ENCODE measurements around the gene GLB1L.
A peak's percentile ranks its signal among the peaks of the same experiment; 100 is the strongest.
"Not testable (repeated sequence)": the region's sequence is repeated elsewhere in the genome, so short reads cannot be mapped to it uniquely, and the experiment has no call there.

GLB1L gene

DNA sequence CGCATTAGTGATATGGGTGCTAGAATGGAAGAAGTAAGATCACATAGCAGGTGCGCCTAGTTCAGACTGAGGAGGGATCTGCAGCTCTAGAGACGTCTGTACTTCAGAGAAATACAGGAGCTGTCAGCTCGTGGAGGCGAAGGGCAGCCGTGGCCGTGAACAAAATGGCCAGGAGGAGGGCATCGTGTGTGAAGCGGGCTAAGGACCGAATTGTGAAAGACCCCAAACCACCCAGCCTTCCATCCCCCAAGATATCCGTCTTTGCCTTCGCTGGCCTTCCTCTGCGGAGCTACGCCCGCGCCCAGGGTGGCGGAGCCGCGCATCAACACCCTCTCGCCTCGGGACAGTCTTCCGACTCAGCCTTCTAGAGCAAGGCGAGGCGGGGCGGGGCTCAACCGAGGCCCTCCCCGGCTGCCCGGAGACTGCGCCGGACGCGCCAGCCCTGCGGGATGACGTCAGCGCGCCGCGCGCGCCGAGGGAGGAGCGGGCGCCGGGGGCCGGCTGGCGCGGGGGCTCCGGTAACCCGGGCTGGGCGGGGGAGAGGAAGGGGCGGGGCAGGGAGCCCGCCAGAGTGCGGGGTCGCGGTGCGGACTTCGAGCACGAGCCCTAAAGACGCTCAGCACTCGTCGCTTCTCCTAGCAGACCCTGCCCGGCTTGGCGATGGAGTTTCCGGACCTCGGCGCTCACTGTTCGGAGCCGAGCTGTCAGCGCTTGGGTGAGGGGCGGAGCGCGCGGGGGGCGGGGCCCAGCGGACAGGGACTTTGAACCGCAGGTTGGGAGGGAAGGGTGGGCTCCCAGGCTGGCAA, 38.7 kb downstream of the GLB1L start, which contains the start of gene ZFAND2B:
Gene ZFAND2B, plus strand, starts transcription at position 455 of the 806 bp plus-strand sequence. Its CDS starts 206 bp downstream, at position 661.
- no peaks in the 10 kb centered on the region for H3K27me3 ChIP-seq (replicated peaks)
- in situ Hi-C loops (cut with HindIII; ENCODE audit: low pct_ligation_motif_present, low sequenced_read_pairs): no loop called here
- TF ChIP-seq, protein P1, sequence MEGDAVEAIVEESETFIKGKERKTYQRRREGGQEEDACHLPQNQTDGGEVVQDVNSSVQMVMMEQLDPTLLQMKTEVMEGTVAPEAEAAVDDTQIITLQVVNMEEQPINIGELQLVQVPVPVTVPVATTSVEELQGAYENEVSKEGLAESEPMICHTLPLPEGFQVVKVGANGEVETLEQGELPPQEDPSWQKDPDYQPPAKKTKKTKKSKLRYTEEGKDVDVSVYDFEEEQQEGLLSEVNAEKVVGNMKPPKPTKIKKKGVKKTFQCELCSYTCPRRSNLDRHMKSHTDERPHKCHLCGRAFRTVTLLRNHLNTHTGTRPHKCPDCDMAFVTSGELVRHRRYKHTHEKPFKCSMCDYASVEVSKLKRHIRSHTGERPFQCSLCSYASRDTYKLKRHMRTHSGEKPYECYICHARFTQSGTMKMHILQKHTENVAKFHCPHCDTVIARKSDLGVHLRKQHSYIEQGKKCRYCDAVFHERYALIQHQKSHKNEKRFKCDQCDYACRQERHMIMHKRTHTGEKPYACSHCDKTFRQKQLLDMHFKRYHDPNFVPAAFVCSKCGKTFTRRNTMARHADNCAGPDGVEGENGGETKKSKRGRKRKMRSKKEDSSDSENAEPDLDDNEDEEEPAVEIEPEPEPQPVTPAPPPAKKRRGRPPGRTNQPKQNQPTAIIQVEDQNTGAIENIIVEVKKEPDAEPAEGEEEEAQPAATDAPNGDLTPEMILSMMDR (IDR thresholded peaks at IDR 0.05; ENCODE audit: low read depth, low read length, missing control alignments): peak; percentile 18
- H3K36me3 ChIP-seq (replicated peaks): peaks cover 7% of the 10 kb centered on the region
- DNase-seq: peak; percentile 85
- H3K27ac ChIP-seq: peak within 1 kb of the TSS; percentile 51
- H3K4me3 ChIP-seq (ENCODE audit: low read depth, low read length): peak within 1 kb of the TSS; percentile 75

DNA sequence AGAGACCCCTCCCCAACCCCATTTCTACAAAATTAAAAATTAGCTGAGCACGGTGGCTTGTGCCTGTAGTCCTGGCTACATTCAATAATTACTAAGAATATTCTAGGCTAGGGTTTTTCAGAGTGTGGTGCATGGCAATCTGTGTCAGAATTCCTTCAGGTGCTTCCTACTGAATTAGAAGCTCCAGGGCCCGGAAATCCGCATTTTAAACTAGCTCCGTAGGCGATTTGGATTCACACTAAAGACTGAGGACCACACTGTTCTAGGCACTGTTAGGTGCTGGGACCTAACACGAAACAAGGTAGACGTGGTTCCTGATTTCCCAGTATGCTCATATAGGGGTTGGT, 39.3 kb downstream of the GLB1L start:
- Histone ChIP-seq H3K27me3 (replicated peaks) (no peaks in the 10 kb centered on the region), H3K4me3 (ENCODE audit: low read depth, low read length) (peak overlapping the region; percentile 75), H3K27ac (no peak overlapping the region), H3K36me3 (replicated peaks) (peaks cover 7% of the 10 kb centered on the region)
- no peak for DNase-seq
- in situ Hi-C loops (cut with HindIII; ENCODE audit: low pct_ligation_motif_present, low sequenced_read_pairs): no loop called here
- TF ChIP-seq, protein P1 (IDR thresholded peaks at IDR 0.05; ENCODE audit: low read depth, low read length, missing control alignments): no peak

DNA sequence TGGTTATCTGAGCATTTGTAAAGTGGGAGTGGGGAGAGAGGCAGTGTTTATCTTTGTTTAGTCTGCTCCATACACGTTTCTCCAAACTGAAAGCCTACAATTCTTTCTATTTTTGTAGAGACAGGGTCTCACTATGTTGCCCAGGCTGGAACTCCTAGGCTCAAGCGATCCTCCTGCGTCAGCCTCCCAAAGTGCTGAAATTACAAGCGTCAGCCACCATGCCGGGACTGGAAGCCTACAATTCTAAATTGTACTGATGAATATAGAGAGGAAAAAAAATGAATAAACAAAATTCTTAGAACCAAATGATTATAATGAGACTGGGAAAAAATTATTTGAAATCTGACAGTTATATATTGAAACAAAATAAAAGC, 40.1 kb downstream of the GLB1L start:
- Histone ChIP-seq H3K4me3 (ENCODE audit: low read depth, low read length) (no peak overlapping the region), H3K36me3 (replicated peaks) (peaks cover 7% of the 10 kb centered on the region), H3K27ac (no peak overlapping the region), H3K27me3 (replicated peaks) (no peaks in the 10 kb centered on the region)
- no peak for DNase-seq
- in situ Hi-C loops (cut with HindIII; ENCODE audit: low pct_ligation_motif_present, low sequenced_read_pairs): no loop called here
- TF ChIP-seq, protein P1 (IDR thresholded peaks at IDR 0.05; ENCODE audit: low read depth, low read length, missing control alignments): no peak

DNA sequence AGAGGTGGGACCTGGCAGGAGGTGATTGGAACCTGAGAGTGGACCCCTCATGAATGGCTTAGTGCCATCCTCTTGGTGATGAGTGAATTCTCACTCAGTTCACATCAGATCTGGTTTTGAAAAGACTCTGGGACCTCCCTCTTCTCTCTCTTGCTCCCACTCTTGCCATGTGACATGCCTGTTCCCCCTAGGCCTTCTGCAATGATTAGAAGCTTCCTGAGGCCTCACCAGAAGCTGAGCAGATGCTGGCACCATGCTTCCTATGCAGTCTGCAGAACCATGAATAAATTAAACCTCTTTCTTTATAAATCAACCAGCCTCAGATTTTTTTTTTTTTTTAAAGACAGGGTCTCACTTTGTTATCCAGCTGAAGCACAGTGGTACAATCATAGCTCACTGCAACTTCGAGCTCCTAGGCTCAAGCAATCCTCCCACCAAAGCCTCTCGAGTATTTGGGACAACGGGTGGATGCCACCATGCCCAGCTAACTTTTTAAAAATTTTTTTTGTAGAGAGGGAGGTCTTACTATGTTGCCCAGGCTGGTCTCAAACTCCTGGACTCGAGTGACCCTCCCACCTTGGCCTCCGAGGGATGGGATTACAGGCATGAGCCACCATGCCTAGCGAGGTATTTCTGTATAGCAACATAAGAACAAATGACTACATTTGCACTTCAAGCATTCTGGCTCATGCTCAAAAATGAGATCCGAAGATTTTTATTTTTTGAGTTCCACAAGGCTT, 40.6 kb downstream of the GLB1L start:
- in situ Hi-C loops (cut with HindIII; ENCODE audit: low pct_ligation_motif_present, low sequenced_read_pairs): no loop called here
- no peaks in the 10 kb centered on the region for H3K27me3 ChIP-seq (replicated peaks)
- TF ChIP-seq, protein P1 (IDR thresholded peaks at IDR 0.05; ENCODE audit: low read depth, low read length, missing control alignments): no peak

DNA sequence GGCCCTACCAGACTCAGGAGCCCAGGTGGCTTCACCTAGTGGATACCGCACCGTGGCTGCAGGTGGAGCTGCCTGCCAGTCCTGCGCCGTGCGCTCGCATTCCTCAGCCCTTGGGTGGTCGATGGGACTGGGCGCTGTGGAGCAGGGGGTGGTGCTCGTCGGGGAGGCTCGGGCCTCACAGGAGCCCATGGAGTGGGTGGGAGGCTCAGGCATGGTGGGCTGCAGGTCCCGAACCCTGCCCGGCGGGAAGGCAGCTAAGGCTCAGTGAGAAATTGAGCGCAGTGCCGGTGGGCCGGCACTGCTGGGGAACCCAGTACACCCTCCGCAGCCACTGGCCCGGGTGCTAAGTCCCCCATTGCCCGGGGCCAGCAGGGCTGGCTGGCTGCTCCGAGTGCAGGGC, 43.9 kb downstream of the GLB1L start:
- in situ Hi-C loops (cut with HindIII; ENCODE audit: low pct_ligation_motif_present, low sequenced_read_pairs); H3K4me3 ChIP-seq (ENCODE audit: low read depth, low read length); DNase-seq; H3K36me3 ChIP-seq (replicated peaks); H3K27me3 ChIP-seq (replicated peaks); H3K27ac ChIP-seq: not testable (repeated sequence)

More for the DNA sequence above, 40.6 kb downstream of the GLB1L start:
- Histone ChIP-seq H3K4me3 (ENCODE audit: low read depth, low read length) (no peak overlapping the region), H3K36me3 (replicated peaks) (peaks cover 7% of the 10 kb centered on the region), H3K27ac (no peak overlapping the region)
- no peak for DNase-seq

DNA sequence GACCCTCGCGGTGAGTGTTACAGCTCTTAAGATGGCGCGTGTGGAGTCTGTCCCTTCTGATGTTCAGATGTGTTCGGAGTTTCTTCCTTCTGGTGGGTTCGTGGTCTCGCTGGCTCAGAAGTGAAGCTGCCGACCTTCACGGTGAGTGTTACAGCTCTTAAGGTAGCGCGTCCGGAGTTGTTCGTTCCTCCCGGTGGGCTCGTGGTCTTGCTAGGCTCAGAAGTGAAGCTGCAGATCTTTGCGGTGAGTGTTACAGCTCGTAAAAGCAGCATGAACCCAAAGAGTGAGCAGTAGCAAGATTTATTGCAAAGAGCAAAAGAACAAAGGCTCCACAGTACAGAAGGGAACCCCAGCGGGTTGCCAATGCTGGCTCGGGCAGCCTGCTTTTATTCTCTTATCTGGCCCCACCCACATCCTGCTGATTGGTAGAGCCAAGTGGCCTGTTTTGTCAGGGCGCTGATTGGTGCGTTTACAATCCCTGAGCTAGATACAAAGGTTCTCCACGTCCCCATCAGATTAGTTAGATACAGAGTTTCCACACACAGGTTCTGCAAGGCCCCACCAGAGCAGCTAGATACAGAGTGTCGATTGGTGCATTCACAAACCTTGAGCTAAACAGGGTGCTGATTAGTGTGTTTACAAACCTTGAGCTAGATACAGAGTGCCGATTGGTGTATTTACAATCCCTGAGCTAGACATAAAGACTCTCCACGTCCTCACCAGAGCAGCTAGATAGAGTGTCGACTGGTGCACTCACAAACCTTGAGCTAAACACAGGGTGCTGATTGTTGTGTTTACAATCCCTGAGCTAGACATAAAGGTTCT, 44.5 kb downstream of the GLB1L start:
- DNase-seq; H3K27ac ChIP-seq; H3K36me3 ChIP-seq (replicated peaks); H3K27me3 ChIP-seq (replicated peaks); in situ Hi-C loops (cut with HindIII; ENCODE audit: low pct_ligation_motif_present, low sequenced_read_pairs); H3K4me3 ChIP-seq (ENCODE audit: low read depth, low read length): not testable (repeated sequence)

Data from brain microvascular endothelial cell (primary cell).